Osteocyte (in vitro differentiated cells): Measurements from ENCODE around the gene MATN4. TPM values are rescaled to one million over a fixed set of nuclear protein-coding genes. Genes with fewer than 3 reads are reported as not detected.

ENCODE experiments used
- DNase-seq: peaks from one replicate; pipeline ENCODE4 v3.0.0; 2021; ENCODE audit warnings: mixed read lengths; ENCODE audit not compliant: unreplicated experiment; ENCODE audit errors: extremely low spot score
- H3K27ac Mint-ChIP-seq: one replicate; pipeline ENCODE4 v1.8.0; 2021; ENCODE audit warnings: mild to moderate bottlenecking, mixed read lengths; ENCODE audit not compliant: unreplicated experiment
- H3K27me3 Mint-ChIP-seq: one replicate; pipeline ENCODE4 v1.8.0; 2021; ENCODE audit warnings: mixed read lengths; ENCODE audit not compliant: unreplicated experiment
- H3K36me3 Mint-ChIP-seq: one replicate; pipeline ENCODE4 v1.8.0; 2021; ENCODE audit warnings: mixed read lengths; ENCODE audit not compliant: unreplicated experiment
- H3K4me1 Mint-ChIP-seq: one replicate; pipeline ENCODE4 v1.8.0; 2021; ENCODE audit warnings: mixed read lengths; ENCODE audit not compliant: unreplicated experiment
- H3K4me3 Mint-ChIP-seq: one replicate; pipeline ENCODE4 v1.8.0; 2021; ENCODE audit warnings: mild to moderate bottlenecking, moderate library complexity, mixed read lengths; ENCODE audit not compliant: unreplicated experiment
- H3K9me3 Mint-ChIP-seq: one replicate; pipeline ENCODE4 v1.8.0; 2021; ENCODE audit warnings: mixed read lengths; ENCODE audit not compliant: unreplicated experiment
- CTCF ChIP-seq: fragments of 200-600 bp; sonication (generic); IDR thresholded peaks from 2 replicates; pipeline ENCODE4 v1.5.0; 2021; ENCODE audit warnings: antibody characterized with exemption, mild to moderate bottlenecking, moderate library complexity
- total RNA-seq: library from RNA; stranded (reverse); gene quantifications from 2 replicates; pipeline ENCODE4 v1.2.1, GENCODE V29; 2021

Gene MATN4
- total RNA-seq, 1 donor from 2014 or later = not detected

- Mint-ChIP-seq H3K4me3 (no peak overlapping the region), H3K4me1 (peaks cover 93% of the 10 kb centered on the region)
- no peak for TF ChIP-seq CTCF
Measured at GRCh38 chr20:45340236-45340847, 32.2 kb upstream of the MATN4 start.

GRCh38 chr20:45339799-45340198 is 31.7 kb upstream of the MATN4 start:
- Mint-ChIP-seq H3K9me3 (no peaks in the 10 kb centered on the region), H3K4me3 (no peak overlapping the region), H3K27ac (no peak overlapping the region), H3K36me3 (peaks cover 2% of the 10 kb centered on the region), H3K27me3 (no peaks in the 10 kb centered on the region), H3K4me1 (peaks cover 87% of the 10 kb centered on the region)
- no peak for DNase-seq
- no peak for TF ChIP-seq CTCF

More at GRCh38 chr20:45340236-45340847, 32.2 kb upstream of the MATN4 start:
- H3K36me3 Mint-ChIP-seq = peaks cover 2% of the 10 kb centered on the region
- no peaks in the 10 kb centered on the region for H3K27me3 Mint-ChIP-seq
- no peaks in the 10 kb centered on the region for H3K9me3 Mint-ChIP-seq
- no peak for DNase-seq
- no peak overlapping the region for H3K27ac Mint-ChIP-seq

DNA sequence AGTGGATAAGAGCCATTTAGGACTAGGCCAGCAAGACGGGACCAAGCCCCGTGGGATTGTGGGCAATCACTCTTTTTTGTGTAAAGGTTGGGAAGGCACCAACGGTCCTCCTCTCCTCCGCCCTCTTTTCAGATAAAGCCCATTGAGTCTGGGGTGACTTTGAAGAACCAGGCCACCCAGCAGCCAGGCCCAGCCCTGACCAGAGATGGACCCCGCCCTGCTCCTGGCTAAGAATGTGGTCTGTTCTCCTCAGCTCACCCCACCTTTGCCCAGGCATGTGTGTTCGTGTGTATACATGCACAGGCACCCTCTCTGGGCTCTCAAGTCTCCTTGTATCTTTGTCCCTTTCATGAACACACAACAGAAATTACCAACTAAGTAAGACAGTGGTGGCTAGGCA is 31.0 kb upstream of the MATN4 start:
- Mint-ChIP-seq H3K4me3 (no peak overlapping the region), H3K27ac (peak overlapping the region; percentile 41), H3K27me3 (no peaks in the 10 kb centered on the region), H3K4me1 (peaks cover 80% of the 10 kb centered on the region), H3K9me3 (no peaks in the 10 kb centered on the region), H3K36me3 (peaks cover 2% of the 10 kb centered on the region)
- no peak for DNase-seq
- TF ChIP-seq CTCF = no peak

GRCh38 chr20:45338121-45339030 is 30.3 kb upstream of the MATN4 start:
- Mint-ChIP-seq H3K36me3 (peaks cover 2% of the 10 kb centered on the region), H3K4me3 (no peak overlapping the region), H3K9me3 (no peaks in the 10 kb centered on the region), H3K27ac (peak overlapping the region; percentile 88), H3K4me1 (peaks cover 73% of the 10 kb centered on the region), H3K27me3 (no peaks in the 10 kb centered on the region)
- no peak for DNase-seq
- TF ChIP-seq CTCF = no peak
